ENCODE data around the gene GEMIN2. TPM values are rescaled to one million over a fixed set of nuclear protein-coding genes. Genes with fewer than 3 reads are reported as not detected.
"Not testable (repeated sequence)": the region's sequence is repeated elsewhere in the genome, so short reads cannot be mapped to it uniquely, and the experiment has no call there.

GEMIN2 gene
- total RNA-seq, 1 donor from 2014 or later: 7.7 TPM

GRCh38 chr14:39107591-39107996, 6.5 kb upstream of the GEMIN2 start:
- ATAC-seq (no peak), DNase-seq (no peak)
- intact Hi-C loops (cut with micrococcal nuclease): no loop called here

GRCh38 chr14:39108791-39109190, 5.3 kb upstream of the GEMIN2 start:
- intact Hi-C loops (cut with micrococcal nuclease): no loop called here
- ATAC-seq (no peak), DNase-seq (no peak)

- no peak for DNase-seq
- ATAC-seq: no peak
- intact Hi-C loops (cut with micrococcal nuclease): no loop called here
Measured at GRCh38 chr14:39109893-39110715, 4.0 kb upstream of the GEMIN2 start.

- intact Hi-C loops (cut with micrococcal nuclease): no loop called here
- DNase-seq: no peak
- no peak for ATAC-seq
Measured at GRCh38 chr14:39113685-39114072, 444 bp upstream of the GEMIN2 start.

GRCh38 chr14:39122330-39123138, 8.4 kb downstream of the GEMIN2 start:
- intact Hi-C loops (cut with micrococcal nuclease): no loop called here
- ATAC-seq: no peak
- no peak for DNase-seq

GRCh38 chr14:39137835-39138234, 23.7 kb downstream of the GEMIN2 start:
- intact Hi-C loops (cut with micrococcal nuclease); ATAC-seq; DNase-seq: not testable (repeated sequence)

- no peak for DNase-seq
- no peak for ATAC-seq
- intact Hi-C loops (cut with micrococcal nuclease): no loop called here
Measured at GRCh38 chr14:39138440-39138839, 24.3 kb downstream of the GEMIN2 start.

GRCh38 chr14:39140170-39140569, 26.0 kb downstream of the GEMIN2 start:
- ATAC-seq (no peak), DNase-seq (no peak)
- intact Hi-C loops (cut with micrococcal nuclease): no loop called here

GRCh38 chr14:39141623-39142022, 27.5 kb downstream of the GEMIN2 start:
- intact Hi-C loops (cut with micrococcal nuclease); ATAC-seq: not testable (repeated sequence)

GRCh38 chr14:39143226-39143625, 29.1 kb downstream of the GEMIN2 start:
- DNase-seq; intact Hi-C loops (cut with micrococcal nuclease); ATAC-seq: not testable (repeated sequence)

More at GRCh38 chr14:39141623-39142022, 27.5 kb downstream of the GEMIN2 start:
- not testable (repeated sequence) for DNase-seq

- intact Hi-C loops (cut with micrococcal nuclease): no loop called here
- DNase-seq (no peak), ATAC-seq (no peak)
Measured at GRCh38 chr14:39145266-39145966, 31.3 kb downstream of the GEMIN2 start.

- ATAC-seq (no peak), DNase-seq (no peak)
- intact Hi-C loops (cut with micrococcal nuclease): no loop called here
Measured at GRCh38 chr14:39154594-39155189, 40.6 kb downstream of the GEMIN2 start.

- ATAC-seq: no peak
- DNase-seq: no peak
- intact Hi-C loops (cut with micrococcal nuclease): no loop called here
Measured at GRCh38 chr14:39157491-39157890, 43.4 kb downstream of the GEMIN2 start.

- ATAC-seq: no peak
Measured at GRCh38 chr14:39158222-39158858, 44.2 kb downstream of the GEMIN2 start.

GRCh38 chr14:39160494-39160893, 46.4 kb downstream of the GEMIN2 start:
- intact Hi-C loops (cut with micrococcal nuclease): no loop called here
- DNase-seq (no peak), ATAC-seq (no peak)

More at GRCh38 chr14:39158222-39158858, 44.2 kb downstream of the GEMIN2 start:
- no peak for DNase-seq
- intact Hi-C loops (cut with micrococcal nuclease): no loop called here

GRCh38 chr14:39167797-39168320, 53.7 kb downstream of the GEMIN2 start:
- intact Hi-C loops (cut with micrococcal nuclease); DNase-seq; ATAC-seq: not testable (repeated sequence)

GRCh38 chr14:39168591-39168990, 54.5 kb downstream of the GEMIN2 start:
- no peak for ATAC-seq
- intact Hi-C loops (cut with micrococcal nuclease): no loop called here
- no peak for DNase-seq

- ATAC-seq: peak; percentile 46
- intact Hi-C loops (cut with micrococcal nuclease): no loop called here
Measured at GRCh38 chr14:39169541-39169900, 55.4 kb downstream of the GEMIN2 start.

GRCh38 chr14:39173198-39173597, 59.1 kb downstream of the GEMIN2 start:
- ATAC-seq (no peak), DNase-seq (no peak)
- intact Hi-C loops (cut with micrococcal nuclease): no loop called here

More at GRCh38 chr14:39169541-39169900, 55.4 kb downstream of the GEMIN2 start:
- DNase-seq: no peak

All from left ventricle myocardium superior (tissue), 1 donor.